ENCODE measurements around the gene PPP3CA. TPM values are rescaled to one million over a fixed set of nuclear protein-coding genes. Genes with fewer than 3 reads are reported as not detected.

The PPP3CA gene
- total RNA-seq, 1 donor from 2014 or later = 48.0 TPM

GRCh38 chr4:101291198-101291597 lies 56.1 kb downstream of the PPP3CA start:
- TF ChIP-seq CTCF (IDR thresholded peaks at IDR 0.05) = no peak
- ATAC-seq (peak; percentile 42), DNase-seq (no peak)
- no peak overlapping the region for H3K4me3 ChIP-seq
- H3K4me1 ChIP-seq = peaks cover 35% of the 10 kb centered on the region
- no peak overlapping the region for H3K27ac ChIP-seq
- no peaks in the 10 kb centered on the region for H3K36me3 ChIP-seq
- intact Hi-C loops (cut with DNase I) = no loop called here
- no peaks in the 10 kb centered on the region for H3K27me3 ChIP-seq
- no peaks in the 10 kb centered on the region for H3K9me3 ChIP-seq

- H3K27ac ChIP-seq = no peak overlapping the region
- no peaks in the 10 kb centered on the region for H3K27me3 ChIP-seq
- H3K9me3 ChIP-seq = no peaks in the 10 kb centered on the region
- H3K4me3 ChIP-seq = no peak overlapping the region
- no peak for TF ChIP-seq CTCF (IDR thresholded peaks at IDR 0.05)
- DNase-seq (no peak), ATAC-seq (no peak)
- no peaks in the 10 kb centered on the region for H3K36me3 ChIP-seq
- intact Hi-C loops (cut with DNase I) = no loop called here
- peaks cover 35% of the 10 kb centered on the region for H3K4me1 ChIP-seq
These were observed 56.7 kb downstream of the PPP3CA start for GRCh38 chr4:101290654-101291053.

- Histone ChIP-seq H3K9me3 (no peaks in the 10 kb centered on the region), H3K4me1 (peaks cover 38% of the 10 kb centered on the region), H3K36me3 (no peaks in the 10 kb centered on the region), H3K27me3 (no peaks in the 10 kb centered on the region), H3K27ac (no peak overlapping the region), H3K4me3 (no peak overlapping the region)
- intact Hi-C loops (cut with DNase I) = no loop called here
- no peak for ATAC-seq
- no peak for TF ChIP-seq CTCF (IDR thresholded peaks at IDR 0.05)
- DNase-seq = no peak
These were observed 58.0 kb downstream of the PPP3CA start for GRCh38 chr4:101289306-101289705.

- no peaks in the 10 kb centered on the region for H3K9me3 ChIP-seq
- no peak overlapping the region for H3K4me3 ChIP-seq
- DNase-seq (no peak), ATAC-seq (peak; percentile 51)
- no peak overlapping the region for H3K27ac ChIP-seq
- no peak for TF ChIP-seq CTCF (IDR thresholded peaks at IDR 0.05)
- H3K27me3 ChIP-seq = no peaks in the 10 kb centered on the region
- intact Hi-C loops (cut with DNase I) = no loop called here
- no peaks in the 10 kb centered on the region for H3K36me3 ChIP-seq
- peaks cover 45% of the 10 kb centered on the region for H3K4me1 ChIP-seq
These were observed 58.8 kb downstream of the PPP3CA start for GRCh38 chr4:101288365-101289145.

- intact Hi-C loops (cut with DNase I) = no loop called here
- TF ChIP-seq CTCF (IDR thresholded peaks at IDR 0.05) = no peak
- H3K27ac ChIP-seq = no peak overlapping the region
These were observed 60.0 kb downstream of the PPP3CA start for GRCh38 chr4:101287324-101287723.

More at GRCh38 chr4:101287324-101287723, 60.0 kb downstream of the PPP3CA start:
- no peak overlapping the region for H3K4me3 ChIP-seq
- DNase-seq (no peak), ATAC-seq (no peak)
- peaks cover 54% of the 10 kb centered on the region for H3K4me1 ChIP-seq
- no peaks in the 10 kb centered on the region for H3K9me3 ChIP-seq
- no peaks in the 10 kb centered on the region for H3K27me3 ChIP-seq
- H3K36me3 ChIP-seq = no peaks in the 10 kb centered on the region
